NCI-H2029 treated with DMSO at 0.1 percent for 48 hours (cell line): Measurements from ENCODE around the gene PRF1.
"Not testable (repeated sequence)": the region's sequence is repeated elsewhere in the genome, so short reads cannot be mapped to it uniquely, and the experiment has no call there.

Source experiments
- DNase-seq: peaks from one replicate; lab custom pipeline; 2025; lab: John Stamatoyannopoulos, UW

PRF1 gene

GRCh38 chr10:70593513-70593890, 9.0 kb downstream of the PRF1 start:
- no peak for DNase-seq

GRCh38 chr10:70592746-70593512, 9.6 kb downstream of the PRF1 start:
- no peak for DNase-seq

GRCh38 chr10:70592186-70592735, 10.3 kb downstream of the PRF1 start:
- no peak for DNase-seq

GRCh38 chr10:70590655-70591416, 11.7 kb downstream of the PRF1 start:
- no peak for DNase-seq

- no peak for DNase-seq
Measured at GRCh38 chr10:70589762-70590654, 12.5 kb downstream of the PRF1 start.

- DNase-seq: no peak
Measured at GRCh38 chr10:70588859-70589570, 13.5 kb downstream of the PRF1 start.

GRCh38 chr10:70588255-70588654, 14.3 kb downstream of the PRF1 start:
- no peak for DNase-seq

- DNase-seq: no peak
Measured at GRCh38 chr10:70587045-70587658, 15.4 kb downstream of the PRF1 start.

GRCh38 chr10:70586348-70586930, 16.1 kb downstream of the PRF1 start:
- no peak for DNase-seq

- DNase-seq: no peak
Measured at GRCh38 chr10:70585578-70586169, 16.9 kb downstream of the PRF1 start.

GRCh38 chr10:70584909-70585544, 17.5 kb downstream of the PRF1 start:
- peak; percentile 81 for DNase-seq

- DNase-seq: peak; percentile 50
Measured at GRCh38 chr10:70584366-70584765, 18.2 kb downstream of the PRF1 start.

GRCh38 chr10:70583669-70584037, 18.9 kb downstream of the PRF1 start:
- DNase-seq: no peak

- DNase-seq: no peak
Measured at GRCh38 chr10:70582793-70583668, 19.5 kb downstream of the PRF1 start.

GRCh38 chr10:70581176-70581575, 21.4 kb downstream of the PRF1 start:
- not testable (repeated sequence) for DNase-seq

- no peak for DNase-seq
Measured at GRCh38 chr10:70579234-70580002, 23.1 kb downstream of the PRF1 start.

- no peak for DNase-seq
Measured at GRCh38 chr10:70578371-70578947, 24.1 kb downstream of the PRF1 start.
